ENCODE results near the gene FHIT. TPM values are rescaled to one million over a fixed set of nuclear protein-coding genes. Genes with fewer than 3 reads are reported as not detected.

The FHIT gene
- total and polyA plus RNA-seq, 2 donors from 2014 or later = 20.2 to 61.2 TPM

- Histone ChIP-seq H3K27me3 (ENCODE audit: control insufficient read depth, insufficient read depth, low read length) (no peaks in the 10 kb centered on the region), H3K4me1 (ENCODE audit: control insufficient read depth in 2 of 3, insufficient read depth in 2 of 3, low read depth in 1 of 3, low read length in 3 of 3) (no peaks in the 10 kb centered on the region), H3K27ac (ENCODE audit: low read depth in 2 of 2, low read length in 2 of 2) (no peak overlapping the region), H3K9me3 (ENCODE audit: control insufficient read depth in 2 of 3, insufficient read depth in 1 of 3, low read length in 3 of 3) (peaks cover 0 to 15% (median 0%) of the 10 kb centered on the region in 3 donors), H3K9ac (ENCODE audit: low read length in 3 of 3) (no peak overlapping the region), H3K4me3 (ENCODE audit: low read length in 3 of 3) (no peak overlapping the region), H3K36me3 (ENCODE audit: control insufficient read depth in 2 of 3, insufficient read depth in 3 of 3, low read length in 3 of 3) (no peaks in the 10 kb centered on the region)
- intact Hi-C loops (cut with DNase I) = no loop called here
- FAIRE-seq (no peak), DNase-seq (no peak)
- no peak for TF ChIP-seq CTCF (IDR thresholded peaks at IDR 0.05; ENCODE audit: borderline replicate concordance, extremely low read depth, insufficient read depth)
Observed at GRCh38 chr3:60781935-60782334, 469.3 kb downstream of the FHIT start.

GRCh38 chr3:60779637-60780036, 471.6 kb downstream of the FHIT start:
- no peak for TF ChIP-seq CTCF (IDR thresholded peaks at IDR 0.05; ENCODE audit: borderline replicate concordance, extremely low read depth, insufficient read depth)
- H3K4me3 ChIP-seq (ENCODE audit: low read length in 3 of 3) = no peak overlapping the region
- H3K9ac ChIP-seq (ENCODE audit: low read length in 3 of 3) = no peak overlapping the region
- H3K27ac ChIP-seq (ENCODE audit: low read depth in 2 of 2, low read length in 2 of 2) = no peak overlapping the region
- no peak for FAIRE-seq
- H3K36me3 ChIP-seq (ENCODE audit: control insufficient read depth in 2 of 3, insufficient read depth in 3 of 3, low read length in 3 of 3) = no peaks in the 10 kb centered on the region
- no peak for DNase-seq
- intact Hi-C loops (cut with DNase I) = no loop called here
- no peaks in the 10 kb centered on the region for H3K27me3 ChIP-seq (ENCODE audit: control insufficient read depth, insufficient read depth, low read length)
- peaks cover 0 to 15% (median 0%) of the 10 kb centered on the region in 3 donors for H3K9me3 ChIP-seq (ENCODE audit: control insufficient read depth in 2 of 3, insufficient read depth in 1 of 3, low read length in 3 of 3)
- H3K4me1 ChIP-seq (ENCODE audit: control insufficient read depth in 2 of 3, insufficient read depth in 2 of 3, low read depth in 1 of 3, low read length in 3 of 3) = no peaks in the 10 kb centered on the region

GRCh38 chr3:60775985-60776384, 475.3 kb downstream of the FHIT start:
- no peak for FAIRE-seq
- Histone ChIP-seq H3K9me3 (ENCODE audit: control insufficient read depth in 2 of 3, insufficient read depth in 1 of 3, low read length in 3 of 3) (peaks cover 0 to 11% (median 0%) of the 10 kb centered on the region in 3 donors), H3K27ac (ENCODE audit: low read depth in 2 of 2, low read length in 2 of 2) (no peak overlapping the region), H3K9ac (ENCODE audit: low read length in 3 of 3) (no peak overlapping the region), H3K4me1 (ENCODE audit: control insufficient read depth in 2 of 3, insufficient read depth in 2 of 3, low read depth in 1 of 3, low read length in 3 of 3) (no peaks in the 10 kb centered on the region), H3K36me3 (ENCODE audit: control insufficient read depth in 2 of 3, insufficient read depth in 3 of 3, low read length in 3 of 3) (no peaks in the 10 kb centered on the region), H3K27me3 (ENCODE audit: control insufficient read depth, insufficient read depth, low read length) (no peaks in the 10 kb centered on the region), H3K4me3 (ENCODE audit: low read length in 3 of 3) (no peak overlapping the region)
- no peak for DNase-seq
- no peak for TF ChIP-seq CTCF (IDR thresholded peaks at IDR 0.05; ENCODE audit: borderline replicate concordance, extremely low read depth, insufficient read depth)
- intact Hi-C loops (cut with DNase I) = no loop called here

- H3K27me3 ChIP-seq (ENCODE audit: control insufficient read depth, insufficient read depth, low read length) = no peaks in the 10 kb centered on the region
- DNase-seq (no peak), FAIRE-seq (no peak)
- no peak overlapping the region for H3K27ac ChIP-seq (ENCODE audit: low read depth in 2 of 2, low read length in 2 of 2)
- intact Hi-C loops (cut with DNase I) = no loop called here
- no peaks in the 10 kb centered on the region for H3K36me3 ChIP-seq (ENCODE audit: control insufficient read depth in 2 of 3, insufficient read depth in 3 of 3, low read length in 3 of 3)
- H3K9ac ChIP-seq (ENCODE audit: low read length in 3 of 3) = no peak overlapping the region
- no peak for TF ChIP-seq CTCF (IDR thresholded peaks at IDR 0.05; ENCODE audit: borderline replicate concordance, extremely low read depth, insufficient read depth)
- H3K4me1 ChIP-seq (ENCODE audit: control insufficient read depth in 2 of 3, insufficient read depth in 2 of 3, low read depth in 1 of 3, low read length in 3 of 3) = no peaks in the 10 kb centered on the region
- H3K9me3 ChIP-seq (ENCODE audit: control insufficient read depth in 2 of 3, insufficient read depth in 1 of 3, low read length in 3 of 3) = peaks cover 0 to under 1% (median 0%) of the 10 kb centered on the region in 3 donors
- H3K4me3 ChIP-seq (ENCODE audit: low read length in 3 of 3) = no peak overlapping the region
Observed at GRCh38 chr3:60774617-60775016, 476.6 kb downstream of the FHIT start.

Measured in kidney (tissue), 14 donors.